ENCODE measurements around the gene GRIK3.

GRCh38 chr1:36836916-36837315, 197.4 kb downstream of the GRIK3 start:
- TF ChIP-seq CTCF (IDR thresholded peaks at IDR 0.05) (no peak), POLR2A (IDR thresholded peaks at IDR 0.05) (no peak)

Measured in right lobe of liver (tissue), 4 donors.